DND-41 (cell line): ENCODE measurements around the gene TENT5C.
A peak's percentile ranks its signal among the peaks of the same experiment; 100 is the strongest.
"Not testable (repeated sequence)": the region's sequence is repeated elsewhere in the genome, so short reads cannot be mapped to it uniquely, and the experiment has no call there.

Experiments
- ATAC-seq: fragments of 200-7000 bp; cut with Tn5 transposase; 3 replicates; pipeline ENCODE4 v1.9.1; 2021; ENCODE audit warnings: low read depth; ENCODE audit not compliant: insufficient read depth
- DNase-seq: peaks from one replicate; pipeline ENCODE4 v3.0.0-alpha.2; 2020
- H2AFZ ChIP-seq: 2 replicates; pipeline ENCODE4 v1.6.0; 2012; ENCODE audit warnings: low read depth, low read length
- H3K27ac ChIP-seq: 2 replicates; pipeline ENCODE4 v1.5.1; 2012; ENCODE audit warnings: low read length, inconsistent platforms
- H3K27me3 ChIP-seq: fragments of 200-600 bp; sonication (generic); 2 replicates; pipeline ENCODE4 v1.6.0; 2012; ENCODE audit warnings: low read length, mild to moderate bottlenecking, inconsistent platforms; ENCODE audit not compliant: insufficient read depth, poor library complexity
- H3K36me3 ChIP-seq: 2 replicates; pipeline ENCODE4 v1.5.1; 2012; ENCODE audit warnings: low read length, inconsistent platforms; ENCODE audit not compliant: insufficient read depth
- H3K4me1 ChIP-seq: 2 replicates; pipeline ENCODE4 v1.5.1; 2012; ENCODE audit warnings: mild to moderate bottlenecking, low read length; ENCODE audit not compliant: insufficient read depth
- H3K4me2 ChIP-seq: 2 replicates; pipeline ENCODE4 v1.6.0; 2012; ENCODE audit warnings: mild to moderate bottlenecking, moderate library complexity, low read length, inconsistent platforms; ENCODE audit not compliant: insufficient read depth
- H3K4me3 ChIP-seq, 2 experiments: fragments of 200-600 bp in 1 of 2; shearing (Covaris generic) in 1 of 2; 2 replicates each; pipeline ENCODE4 v1.5.1; 2012 to 2016; ENCODE audit warnings: inconsistent platforms in 2 of 2, low read length in 2 of 2, mild to moderate bottlenecking in 2 of 2, low read depth in 1 of 2, moderate library complexity in 1 of 2
- H3K79me2 ChIP-seq: 2 replicates; pipeline ENCODE4 v1.6.0; 2012; ENCODE audit warnings: low read length, inconsistent platforms; ENCODE audit not compliant: insufficient read depth
- H3K9ac ChIP-seq: 2 replicates; pipeline ENCODE4 v1.6.0; 2012; ENCODE audit warnings: low read depth, mild to moderate bottlenecking, inconsistent platforms, low read length, moderate library complexity
- H3K9me3 ChIP-seq: 2 replicates; pipeline ENCODE4 v1.5.1; 2012; ENCODE audit warnings: low read length, moderate library complexity, mild to moderate bottlenecking, inconsistent platforms; ENCODE audit not compliant: insufficient read depth, severe bottlenecking
- H4K20me1 ChIP-seq: 2 replicates; pipeline ENCODE4 v1.6.0; 2012; ENCODE audit warnings: low read length; ENCODE audit not compliant: insufficient read depth
- EZH2 ChIP-seq: IDR thresholded peaks from 3 replicates; pipeline ENCODE4 v1.6.1; 2012; ENCODE audit warnings: borderline replicate concordance, low read depth, mild to moderate bottlenecking, moderate library complexity, low read length, inconsistent platforms; ENCODE audit not compliant: severe bottlenecking
- TF ChIP-seq, protein P1 (sequence below): IDR thresholded peaks from 2 replicates; pipeline ENCODE4 v1.5.1; 2012; ENCODE audit warnings: borderline replicate concordance, low read length, moderate library complexity, mild to moderate bottlenecking; ENCODE audit not compliant: poor library complexity, severe bottlenecking; ENCODE audit errors: extremely low read depth

TENT5C gene

GRCh38 chr1:117605774-117606648, at the start of gene TENT5C:
Gene TENT5C (plus strand): TSS chr1:117606048. CDS start chr1:117622869, 16,821 bp downstream.
- peak; percentile 76 for ATAC-seq
- H3K4me1 ChIP-seq, result peaks cover 44% of the 10 kb centered on the region
- peaks cover 31% of the 10 kb centered on the region for H4K20me1 ChIP-seq
- H3K27ac ChIP-seq, result peak within 1 kb of the TSS; percentile 93
- TF ChIP-seq, protein P1, sequence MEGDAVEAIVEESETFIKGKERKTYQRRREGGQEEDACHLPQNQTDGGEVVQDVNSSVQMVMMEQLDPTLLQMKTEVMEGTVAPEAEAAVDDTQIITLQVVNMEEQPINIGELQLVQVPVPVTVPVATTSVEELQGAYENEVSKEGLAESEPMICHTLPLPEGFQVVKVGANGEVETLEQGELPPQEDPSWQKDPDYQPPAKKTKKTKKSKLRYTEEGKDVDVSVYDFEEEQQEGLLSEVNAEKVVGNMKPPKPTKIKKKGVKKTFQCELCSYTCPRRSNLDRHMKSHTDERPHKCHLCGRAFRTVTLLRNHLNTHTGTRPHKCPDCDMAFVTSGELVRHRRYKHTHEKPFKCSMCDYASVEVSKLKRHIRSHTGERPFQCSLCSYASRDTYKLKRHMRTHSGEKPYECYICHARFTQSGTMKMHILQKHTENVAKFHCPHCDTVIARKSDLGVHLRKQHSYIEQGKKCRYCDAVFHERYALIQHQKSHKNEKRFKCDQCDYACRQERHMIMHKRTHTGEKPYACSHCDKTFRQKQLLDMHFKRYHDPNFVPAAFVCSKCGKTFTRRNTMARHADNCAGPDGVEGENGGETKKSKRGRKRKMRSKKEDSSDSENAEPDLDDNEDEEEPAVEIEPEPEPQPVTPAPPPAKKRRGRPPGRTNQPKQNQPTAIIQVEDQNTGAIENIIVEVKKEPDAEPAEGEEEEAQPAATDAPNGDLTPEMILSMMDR, result peak; percentile 27
- TF ChIP-seq EZH2, result no peak
- peak within 1 kb of the TSS; percentile 83 for H2AFZ ChIP-seq
- peak within 1 kb of the TSS; percentile 90 for H3K9ac ChIP-seq
- H3K9me3 ChIP-seq, result no peaks in the 10 kb centered on the region
- peaks cover 52% of the 10 kb centered on the region for H3K79me2 ChIP-seq
- no peaks in the 10 kb centered on the region for H3K27me3 ChIP-seq
- H3K4me2 ChIP-seq, result peak within 1 kb of the TSS; percentile 90
- peaks cover 31% of the 10 kb centered on the region for H3K36me3 ChIP-seq
- peak; percentile 98 for DNase-seq
- peak within 1 kb of the TSS; percentile 80 to 87 for H3K4me3 ChIP-seq

DNA sequence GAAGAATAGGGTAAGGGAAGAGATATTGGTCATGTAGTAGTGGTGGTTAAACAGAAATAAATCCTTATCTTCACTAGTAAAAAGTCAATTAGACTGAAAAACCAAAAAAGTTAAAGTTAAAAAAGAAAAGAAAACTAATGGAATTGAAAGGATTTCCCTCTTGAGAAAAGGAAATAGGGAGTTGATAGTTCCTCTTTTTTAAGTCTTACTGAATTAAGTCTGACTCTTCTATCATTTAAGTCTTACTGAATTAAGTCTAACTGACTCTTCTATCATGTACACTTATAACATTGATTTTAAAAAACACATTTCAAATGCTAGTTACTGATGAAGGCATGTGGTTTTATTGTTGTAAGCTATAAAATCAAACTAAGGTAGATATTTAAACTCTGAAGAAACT, 49.5 kb upstream of the TENT5C start:
- Histone ChIP-seq H3K79me2 (no peaks in the 10 kb centered on the region), H3K27me3 (no peaks in the 10 kb centered on the region), H3K4me2 (no peak overlapping the region), H3K4me1 (no peaks in the 10 kb centered on the region), H3K27ac (no peak overlapping the region), H3K9ac (no peak overlapping the region), H3K9me3 (peaks cover 4% of the 10 kb centered on the region), H3K4me3 (no peak overlapping the region), H3K36me3 (no peaks in the 10 kb centered on the region), H2AFZ (no peak overlapping the region), H4K20me1 (no peaks in the 10 kb centered on the region)
- ATAC-seq (no peak), DNase-seq (no peak)
- TF ChIP-seq, protein P1, result no peak
- TF ChIP-seq EZH2, result no peak

DNA sequence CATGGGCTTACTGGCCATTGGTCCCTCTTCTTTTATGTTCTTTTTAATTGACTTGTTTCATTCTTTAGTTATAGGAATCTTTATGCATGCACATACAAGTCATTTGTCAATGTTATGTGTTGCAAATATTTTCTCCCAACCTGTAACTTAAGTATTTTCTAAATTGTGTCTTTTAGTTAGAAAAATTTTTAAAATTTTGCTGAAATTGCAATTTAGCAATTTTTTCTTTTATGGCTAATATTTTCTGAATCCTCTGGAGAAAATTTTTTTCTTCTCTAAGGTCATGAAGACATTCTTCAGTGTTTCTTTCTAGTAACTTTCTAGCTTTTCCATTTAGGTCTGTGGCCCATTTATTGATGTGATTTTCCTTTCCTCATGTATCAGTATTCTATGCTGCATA, 48.9 kb upstream of the TENT5C start:
- ATAC-seq (no peak), DNase-seq (no peak)
- H3K4me2 ChIP-seq, result no peak overlapping the region
- no peak overlapping the region for H3K27ac ChIP-seq
- H3K9ac ChIP-seq, result no peak overlapping the region
- no peaks in the 10 kb centered on the region for H3K4me1 ChIP-seq
- no peaks in the 10 kb centered on the region for H3K36me3 ChIP-seq
- no peaks in the 10 kb centered on the region for H3K27me3 ChIP-seq
- peaks cover 4% of the 10 kb centered on the region for H3K9me3 ChIP-seq
- no peak overlapping the region for H2AFZ ChIP-seq
- TF ChIP-seq EZH2, result no peak
- TF ChIP-seq, protein P1, result no peak
- H3K4me3 ChIP-seq, result no peak overlapping the region
- H4K20me1 ChIP-seq, result no peaks in the 10 kb centered on the region
- H3K79me2 ChIP-seq, result no peaks in the 10 kb centered on the region

DNA sequence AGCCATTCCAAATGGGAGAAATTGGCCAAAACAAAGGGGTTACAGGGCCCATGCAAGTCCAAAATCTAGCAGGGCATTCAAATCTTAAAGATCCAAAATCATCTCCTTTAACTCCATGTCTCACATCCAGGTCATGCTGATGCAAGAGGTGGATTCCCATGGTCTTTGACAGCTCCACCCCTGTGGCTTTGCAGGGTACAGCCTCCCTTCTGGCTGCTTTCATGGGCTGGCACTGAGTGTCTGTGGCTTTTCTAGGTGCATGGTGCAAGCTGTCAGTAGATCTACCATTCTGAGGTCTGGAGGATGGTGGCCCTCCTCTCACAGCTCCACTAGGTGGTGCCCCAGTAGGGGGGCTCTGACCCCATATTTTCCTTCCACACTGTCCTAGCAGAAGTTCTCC, 47.4 kb upstream of the TENT5C start:
- ATAC-seq, H3K36me3 ChIP-seq, H3K27me3 ChIP-seq, H3K9me3 ChIP-seq, H3K9ac ChIP-seq, H3K27ac ChIP-seq, DNase-seq, H3K4me1 ChIP-seq, H4K20me1 ChIP-seq, H3K79me2 ChIP-seq, H2AFZ ChIP-seq, H3K4me3 ChIP-seq, H3K4me2 ChIP-seq: not testable (repeated sequence)
